H1 (cell line): ENCODE results near the gene BBS2. TPM values are rescaled to one million over a fixed set of nuclear protein-coding genes. Genes with fewer than 3 reads are reported as not detected.

Experiments used
- CTCF ChIA-PET: fragments of 300-600 bp; sonication (Branson Sonifier 250); formaldehyde crosslinking; loops from one replicate; lab custom pipeline; 2021; ENCODE audit not compliant: partially characterized antibody; lab: Charles Lee
- POLR2A ChIA-PET: fragments of 300-600 bp; sonication (Branson Sonifier 250); formaldehyde crosslinking; loops from one replicate; lab custom pipeline; 2021; ENCODE audit warnings: inconsistent platforms; ENCODE audit not compliant: partially characterized antibody; lab: Charles Lee
- DNase-seq, 2 experiments: peaks; one replicate each; pipeline versions ENCODE4 v3.0.0 to v3.0.0-alpha.2; 2010 to 2022; ENCODE audit warnings: low spot score in 2 of 2, low read depth in 1 of 2, mixed read lengths in 1 of 2
- FAIRE-seq: peaks from 2 replicates; lab custom pipeline; 2011; peaks lifted over from hg19 to GRCh38; lab: Jason Lieb, UNC
- H2AFZ ChIP-seq: 2 replicates; pipeline ENCODE4 v1.8.1; 2012; ENCODE audit warnings: low read length, inconsistent platforms
- H2AK5ac ChIP-seq: 2 replicates; pipeline ENCODE4 v1.6.1; 2013; ENCODE audit warnings: low read depth, low read length
- H2BK120ac ChIP-seq: replicated peaks from 2 replicates; pipeline ENCODE3; 2013; ENCODE audit warnings: low read depth, low read length, inconsistent platforms
- H2BK12ac ChIP-seq: 2 replicates; pipeline ENCODE4 v1.6.1; 2013; ENCODE audit warnings: low read depth, low read length
- H2BK15ac ChIP-seq: 2 replicates; pipeline ENCODE4 v1.6.1; 2013; ENCODE audit warnings: low read length
- H2BK20ac ChIP-seq: 2 replicates; pipeline ENCODE4 v1.6.1; 2013; ENCODE audit warnings: low read length
- H2BK5ac ChIP-seq: 2 replicates; pipeline ENCODE4 v1.6.1; 2013; ENCODE audit warnings: low read depth, low read length
- H3K14ac ChIP-seq: 2 replicates; pipeline ENCODE4 v1.6.1; 2013; ENCODE audit warnings: inconsistent platforms; ENCODE audit not compliant: insufficient read length
- H3K18ac ChIP-seq: 2 replicates; pipeline ENCODE4 v1.6.1; 2013; ENCODE audit warnings: low read length; ENCODE audit errors: extremely low read depth
- H3K23ac ChIP-seq: 2 replicates; pipeline ENCODE4 v1.6.1; 2013; ENCODE audit warnings: inconsistent platforms; ENCODE audit not compliant: insufficient read length
- H3K23me2 ChIP-seq: 2 replicates; pipeline ENCODE4 v1.6.1; 2013; ENCODE audit warnings: low read depth, low read length
- H3K27ac ChIP-seq: 2 replicates; pipeline ENCODE4 v1.6.1; 2011; ENCODE audit warnings: low read depth, low read length, inconsistent platforms
- H3K27me3 ChIP-seq, 4 experiments: replicated peaks in 1 of 4; 1 replicate in 1 of 4; 2 replicates in 3 of 4; pipeline versions ENCODE4 v1.6.1 to v1.8.1; 2011 to 2013; ENCODE audit warnings: low read length in 3 of 4, mild to moderate bottlenecking in 3 of 4, inconsistent platforms in 2 of 4, mixed read lengths in 2 of 4, moderate library complexity in 1 of 4; ENCODE audit not compliant: control insufficient read depth in 3 of 4, insufficient read depth in 3 of 4; ENCODE audit errors: extremely low read depth in 1 of 4
- H3K36me3 ChIP-seq, 4 experiments: 2 replicates each; pipeline versions ENCODE4 v1.6.1 to v1.8.1; 2011 to 2013; ENCODE audit warnings: mild to moderate bottlenecking in 4 of 4, low read length in 3 of 4, moderate library complexity in 2 of 4, control low read depth in 1 of 4, inconsistent platforms in 1 of 4; ENCODE audit not compliant: insufficient read depth in 4 of 4, control insufficient read depth in 2 of 4
- H3K4ac ChIP-seq: replicated peaks from 2 replicates; pipeline ENCODE3; 2013; ENCODE audit warnings: low read length, low read depth, mixed read lengths, inconsistent platforms; ENCODE audit not compliant: insufficient read length
- H3K4me1 ChIP-seq, 4 experiments: replicated peaks in 1 of 4; 1 replicate in 1 of 4; 2 replicates in 3 of 4; pipeline versions ENCODE4 v1.6.1 to v1.8.1; 2011 to 2013; ENCODE audit warnings: low read length in 3 of 4, inconsistent platforms in 2 of 4, mixed read lengths in 1 of 4; ENCODE audit not compliant: insufficient read depth in 4 of 4, control insufficient read depth in 3 of 4
- H3K4me2 ChIP-seq, 2 experiments: 2 replicates each; pipeline versions ENCODE4 v1.6.1 to v1.8.1; 2011 to 2013; ENCODE audit warnings: low read depth in 2 of 2, low read length in 2 of 2, control low read depth in 1 of 2, inconsistent platforms in 1 of 2, mild to moderate bottlenecking in 1 of 2; ENCODE audit not compliant: insufficient read depth in 1 of 2
- H3K4me3 ChIP-seq, 4 experiments: fragments of 200-600, 300-600 bp in 1 of 4; sonication (generic), shearing (Covaris generic), sonication (Bioruptor Twin) in 1 of 4; 2 replicates each; pipeline versions ENCODE4 v1.5.1 to v1.8.1; 2011 to 2016; ENCODE audit warnings: low read length in 4 of 4, low read depth in 3 of 4, control low read depth in 2 of 4, inconsistent platforms in 2 of 4, mild to moderate bottlenecking in 2 of 4, mixed read lengths in 1 of 4, moderate library complexity in 1 of 4; ENCODE audit not compliant: insufficient read depth in 2 of 4; ENCODE audit errors: extremely low read depth in 1 of 4
- H3K56ac ChIP-seq: replicated peaks from 2 replicates; pipeline ENCODE3; 2013; ENCODE audit warnings: low read depth, mild to moderate bottlenecking, mixed read lengths, low read length, inconsistent platforms; ENCODE audit not compliant: insufficient read length
- H3K79me1 ChIP-seq: 2 replicates; pipeline ENCODE4 v1.6.1; 2013; ENCODE audit warnings: low read depth, low read length, control low read depth
- H3K79me2 ChIP-seq, 2 experiments: 2 replicates each; pipeline versions ENCODE4 v1.6.1 to v1.8.1; 2012 to 2013; ENCODE audit warnings: low read length in 2 of 2, mild to moderate bottlenecking in 2 of 2, inconsistent platforms in 1 of 2; ENCODE audit not compliant: insufficient read depth in 2 of 2, control insufficient read depth in 1 of 2
- H3K9ac ChIP-seq, 4 experiments: replicated peaks in 1 of 4; 1 replicate in 1 of 4; 2 replicates in 3 of 4; pipeline versions ENCODE4 v1.6.1 to v1.8.1; 2011 to 2013; ENCODE audit warnings: low read depth in 3 of 4, low read length in 3 of 4, control low read depth in 2 of 4, mild to moderate bottlenecking in 2 of 4, moderate library complexity in 2 of 4, inconsistent platforms in 1 of 4; ENCODE audit errors: extremely low read depth in 1 of 4
- H3K9me3 ChIP-seq, 2 experiments: 2 replicates each; pipeline versions ENCODE4 v1.6.1 to v1.8.1; 2012 to 2013; ENCODE audit warnings: mild to moderate bottlenecking in 2 of 2, moderate library complexity in 2 of 2, control low read depth in 1 of 2, inconsistent platforms in 1 of 2, low read depth in 1 of 2, low read length in 1 of 2, mixed read lengths in 1 of 2; ENCODE audit not compliant: insufficient read depth in 2 of 2
- H4K20me1 ChIP-seq, 2 experiments: replicated peaks in 1 of 2; 2 replicates each; pipeline versions ENCODE3 to v1.8.1; 2011 to 2013; ENCODE audit warnings: inconsistent platforms in 2 of 2, low read length in 2 of 2, mild to moderate bottlenecking in 1 of 2; ENCODE audit not compliant: insufficient read depth in 2 of 2, control insufficient read depth in 1 of 2
- H4K5ac ChIP-seq: 2 replicates; pipeline ENCODE4 v1.6.1; 2013; ENCODE audit warnings: low read length, low read depth, mixed read lengths, inconsistent platforms; ENCODE audit not compliant: insufficient read length
- H4K8ac ChIP-seq: 2 replicates; pipeline ENCODE4 v1.8.0; 2013; ENCODE audit warnings: mild to moderate bottlenecking, moderate library complexity, low read length, inconsistent platforms; ENCODE audit not compliant: insufficient read depth; ENCODE audit errors: extremely low read depth
- H4K91ac ChIP-seq: replicated peaks from 2 replicates; pipeline ENCODE3; 2013; ENCODE audit warnings: low read length, mixed read lengths, inconsistent platforms; ENCODE audit not compliant: insufficient read length
- ATF3 ChIP-seq: IDR thresholded peaks from 2 replicates; pipeline ENCODE4 v1.6.1; 2011; ENCODE audit warnings: low read depth, mild to moderate bottlenecking, low read length; ENCODE audit not compliant: insufficient read depth
- BACH1 ChIP-seq: IDR thresholded peaks from 2 replicates; pipeline ENCODE4 v1.6.1; 2012; ENCODE audit warnings: low read length, improper control_type of control experiment
- CBX8 ChIP-seq: fragments of 300-800, 300-1000 bp; sonication (generic); IDR thresholded peaks from 2 replicates; pipeline ENCODE4 v1.7.1; 2016; ENCODE audit warnings: low read depth, low read length, borderline replicate concordance
- EGR1 ChIP-seq: IDR thresholded peaks from 2 replicates; pipeline ENCODE4 v1.6.1; 2011; ENCODE audit warnings: low read depth, low read length, borderline replicate concordance
- HDAC2 ChIP-seq, 2 experiments: fragments of 300-600 bp in 1 of 2; sonication (generic) in 1 of 2; IDR thresholded peaks; 2 replicates each; pipeline ENCODE4 v1.6.1; 2011 to 2012; ENCODE audit warnings: low read depth in 2 of 2, low read length in 2 of 2, mild to moderate bottlenecking in 2 of 2, moderate library complexity in 2 of 2, borderline replicate concordance in 1 of 2, inconsistent platforms in 1 of 2
- NANOG ChIP-seq: IDR thresholded peaks from 2 replicates; pipeline ENCODE4 v1.6.1; 2011; ENCODE audit warnings: low read length, low read depth, mild to moderate bottlenecking, inconsistent platforms; ENCODE audit not compliant: insufficient read depth, poor library complexity, severe bottlenecking
- NRF1 ChIP-seq: IDR thresholded peaks from 2 replicates; pipeline ENCODE4 v1.6.1; 2011; ENCODE audit warnings: mild to moderate bottlenecking, low read depth, low read length, improper control_type of control experiment
- PHF8 ChIP-seq: fragments of 200-600 bp; sonication (generic); conservative IDR thresholded peaks from 2 replicates; pipeline ENCODE4 v1.7.1; 2012; ENCODE audit warnings: low read depth, mild to moderate bottlenecking, inconsistent platforms, low read length, moderate library complexity
- POLR2A ChIP-seq, 2 experiments: IDR thresholded peaks; 1 replicate in 1 of 2; 2 replicates in 1 of 2; pipeline ENCODE4 v1.6.1; 2011; ENCODE audit warnings: low read depth in 2 of 2, low read length in 2 of 2, mild to moderate bottlenecking in 2 of 2; ENCODE audit errors: control extremely low read depth in 1 of 2
- POU5F1 ChIP-seq: IDR thresholded peaks from 2 replicates; pipeline ENCODE4 v1.6.1; 2011; ENCODE audit warnings: low read depth, mild to moderate bottlenecking, low read length, moderate library complexity
- RNF2 ChIP-seq: fragments of 200-900, 300-1000 bp; sonication (generic); IDR thresholded peaks from 2 replicates; pipeline ENCODE4 v1.7.1; 2016; ENCODE audit warnings: borderline replicate concordance, low read depth, mild to moderate bottlenecking, antibody characterized with exemption, low read length; ENCODE audit not compliant: poor library complexity, severe bottlenecking; ENCODE audit errors: missing control alignments
- SP1 ChIP-seq: IDR thresholded peaks from 2 replicates; pipeline ENCODE4 v1.6.1; 2011; ENCODE audit warnings: low read depth, low read length
- SRF ChIP-seq: IDR thresholded peaks from 2 replicates; pipeline ENCODE4 v1.6.1; 2011; ENCODE audit warnings: mild to moderate bottlenecking, low read depth, low read length, moderate library complexity
- TAF7 ChIP-seq: optimal IDR thresholded peaks from 2 replicates; pipeline ENCODE3; 2011; ENCODE audit warnings: low read depth, mild to moderate bottlenecking, inconsistent platforms, low read length, moderate library complexity, borderline replicate concordance
- WGBS, 2 experiments: shearing (Covaris generic) in 1 of 2; methylation state at CpG; one replicate each; pipeline versions ENCODE4 v1.1.6 to v1.1.7; 2013 to 2015; ENCODE audit warnings: low lambda C conversion rate in 2 of 2, mixed read lengths in 2 of 2, inconsistent platforms in 1 of 2, low coverage in 1 of 2, missing lambda C conversion rate in 1 of 2; ENCODE audit not compliant: insufficient replicate concordance in 2 of 2, insufficient coverage in 1 of 2, insufficient read length in 1 of 2; ENCODE audit errors: extremely low coverage in 1 of 2, missing lambda C conversion rate in 1 of 2; 5-methylcytosine and 5-hydroxymethylcytosine counted together
- polyA plus RNA-seq, 7 experiments: library from polyadenylated mRNA; depleted of rRNA in 3 of 7; stranded (reverse) in 5 of 7; unstranded in 2 of 7; fragments of >200 nt in 5 of 7; fragments of 200-250 nt in 2 of 7; gene quantifications; 1 replicate in 5 of 7; 2 replicates in 1 of 7; 4 replicates in 1 of 7; pipeline versions ENCODE4 v1.2.1 to v1.2.3, GENCODE V29; 2011 to 2013; ENCODE audit warnings: missing spikeins in 2 of 7, mixed read lengths in 2 of 7
- total RNA-seq: library from RNA; stranded (reverse); fragmentation: NEBNext Ultra II Directional; extraction: Animal tissue kit (Norgen Biotek cat#: 25700); gene quantifications from 2 replicates; pipeline ENCODE4 v1.2.1, GENCODE V29; 2021

BBS2 gene
- total and polyA plus RNA-seq, 2 of the 8 experiments (the other 6 are each of a cell fraction or from before 2014, with no cell fraction given) = 12.3 to 15.1 TPM

DNA sequence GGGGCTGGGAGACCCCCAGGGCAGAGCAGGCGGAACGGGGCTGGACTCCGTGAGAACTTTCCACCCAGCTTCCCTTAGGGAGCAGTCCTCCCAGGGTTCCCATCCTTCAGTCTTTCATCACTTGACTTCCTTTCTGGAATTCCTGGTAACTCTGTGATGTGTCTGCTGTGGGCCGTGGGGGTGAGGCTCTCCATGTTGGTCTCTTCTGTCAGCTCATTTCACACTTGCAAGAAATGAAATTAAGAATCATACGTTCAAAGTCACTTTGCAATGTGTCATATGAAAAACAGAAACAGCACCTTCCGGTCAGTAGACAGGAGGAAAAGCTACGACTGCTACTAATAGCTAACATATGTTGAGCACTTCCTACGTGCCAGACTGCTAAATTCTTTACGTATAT is 5.4 kb upstream of the BBS2 start:
- no peak overlapping the region for H2BK20ac ChIP-seq
- H3K23ac ChIP-seq = no peak overlapping the region
- H4K5ac ChIP-seq = no peak overlapping the region
- H2AK5ac ChIP-seq = no peak overlapping the region
- no peak overlapping the region for H2BK5ac ChIP-seq
- no peak overlapping the region for H3K27ac ChIP-seq
- no peak overlapping the region for H3K18ac ChIP-seq
- peaks cover under 1% of the 10 kb centered on the region; the same call in 1 of the 2 replicates for H3K23me2 ChIP-seq
- H3K4me2 ChIP-seq = no peak overlapping the region
- no peaks in the 10 kb centered on the region for H4K20me1 ChIP-seq
- H3K4ac ChIP-seq = no peak overlapping the region
- H2BK120ac ChIP-seq = no peak overlapping the region
- H3K27me3 ChIP-seq = peaks cover 0 to 7% (median 1%) of the 10 kb centered on the region in 4 experiments; a peak in 4 of 7 replicates
- ChIA-PET POLR2A (no interaction called here), CTCF (no interaction called here)
- no peak overlapping the region for H3K4me3 ChIP-seq
- no peak overlapping the region; the same call in 1 of the 2 replicates for H4K8ac ChIP-seq
- H3K79me2 ChIP-seq = no peaks in the 10 kb centered on the region
- 87% methylated on average over 9 of the region's 9 CpGs; no CpG with 5 or more reads in 1 of the 2 experiments for WGBS, 2 experiments
- no peak overlapping the region for H3K14ac ChIP-seq
- no peak overlapping the region for H2AFZ ChIP-seq
- H3K9me3 ChIP-seq = no peaks in the 10 kb centered on the region
- no peaks in the 10 kb centered on the region for H3K79me1 ChIP-seq
- FAIRE-seq (no peak), DNase-seq (no peak)
- H3K56ac ChIP-seq = no peak overlapping the region
- no peaks in the 10 kb centered on the region; a peak in 1 of 7 replicates for H3K4me1 ChIP-seq
- no peak overlapping the region for H3K9ac ChIP-seq
- no peak overlapping the region for H2BK15ac ChIP-seq
- no peak overlapping the region for H2BK12ac ChIP-seq
- H3K36me3 ChIP-seq = no peaks in the 10 kb centered on the region
- H4K91ac ChIP-seq = no peak overlapping the region
- TF ChIP-seq NRF1 (no peak), POU5F1 (no peak), SRF (no peak), RNF2 (no peak), ATF3 (no peak), BACH1 (no peak), TAF7 (no peak), POLR2A (IDR thresholded peaks at IDR 0.05; ENCODE audit: control extremely low read depth in 1 of 2, low read depth in 2 of 2, low read length in 2 of 2) (no peak), EGR1 (no peak), HDAC2 (IDR thresholded peaks at IDR 0.05; ENCODE audit: borderline replicate concordance in 1 of 2, low read depth in 2 of 2, low read length in 2 of 2) (no peak), PHF8 (no peak), NANOG (no peak), SP1 (no peak), CBX8 (no peak)
